IPS DF 6.9 (cell line): ENCODE data around the gene BRINP3.
"Not testable (repeated sequence)": the region's sequence is repeated elsewhere in the genome, so short reads cannot be mapped to it uniquely, and the experiment has no call there.

Experiments used
- DNase-seq: peaks from one replicate; pipeline ENCODE4 v3.0.0-alpha.2; 2013; ENCODE audit warnings: low read depth, low spot score
- H3K27ac ChIP-seq: one replicate; pipeline ENCODE4 v1.5.1; 2013; ENCODE audit warnings: low read length, control low read depth
- H3K27me3 ChIP-seq: 2 replicates; pipeline ENCODE4 v1.6.1; 2013; ENCODE audit warnings: mild to moderate bottlenecking, low read length; ENCODE audit not compliant: control insufficient read depth, insufficient read depth
- H3K36me3 ChIP-seq: 2 replicates; pipeline ENCODE4 v1.6.1; 2013; ENCODE audit warnings: low read length; ENCODE audit not compliant: control insufficient read depth, insufficient read depth
- H3K4me1 ChIP-seq: 2 replicates; pipeline ENCODE4 v1.6.1; 2013; ENCODE audit warnings: low read length; ENCODE audit not compliant: control insufficient read depth, insufficient read depth
- H3K4me3 ChIP-seq: 2 replicates; pipeline ENCODE4 v1.5.1; 2013; ENCODE audit warnings: mild to moderate bottlenecking, low read length
- H3K9me3 ChIP-seq: 2 replicates; pipeline ENCODE4 v1.6.1; 2013; ENCODE audit warnings: low read length, inconsistent platforms; ENCODE audit not compliant: control insufficient read depth, insufficient read depth
- WGBS: extraction: QIAGEN DNeasy Blood & Tissue Kit; methylation state at CpG from one replicate; pipeline ENCODE4 v1.1.7; 2013; ENCODE audit warnings: mixed read lengths, missing lambda C conversion rate; ENCODE audit not compliant: insufficient read length, insufficient coverage; 5-methylcytosine and 5-hydroxymethylcytosine counted together

Gene BRINP3

DNA sequence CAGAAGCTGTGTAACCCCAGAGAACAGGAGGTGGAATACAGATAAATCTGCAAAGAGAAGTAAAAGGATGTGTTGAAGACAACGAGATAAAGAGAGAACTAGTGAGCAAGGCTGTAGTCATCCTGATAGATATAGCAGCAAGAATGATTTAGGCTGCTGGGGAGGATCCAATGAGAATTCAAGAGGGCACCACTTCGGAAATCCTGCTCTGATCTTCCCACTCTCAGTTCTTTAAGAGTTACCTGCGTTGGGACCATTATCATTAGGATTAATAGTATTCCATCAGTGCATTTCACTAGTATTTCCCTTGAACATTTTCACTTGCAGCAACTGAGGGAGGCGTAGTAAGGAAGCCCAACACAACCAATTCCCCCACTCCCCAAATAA is at the start of gene BRINP3:
Gene BRINP3, minus strand, starts transcription at position 103 of the 387 bp plus-strand sequence.
- Histone ChIP-seq H3K27me3 (peaks cover 11% of the 10 kb centered on the region; the same call in 1 of the 2 replicates), H3K4me1 (no peaks in the 10 kb centered on the region; the same call in 1 of the 2 replicates), H3K9me3 (no peaks in the 10 kb centered on the region), H3K36me3 (no peaks in the 10 kb centered on the region), H3K4me3 (peak within 1 kb of the TSS; percentile 80; the same call in 1 of the 2 replicates), H3K27ac (no peak within 1 kb of the TSS)
- no peak for DNase-seq
- no CpG with 5 or more reads among the region's 4 CpGs for WGBS

DNA sequence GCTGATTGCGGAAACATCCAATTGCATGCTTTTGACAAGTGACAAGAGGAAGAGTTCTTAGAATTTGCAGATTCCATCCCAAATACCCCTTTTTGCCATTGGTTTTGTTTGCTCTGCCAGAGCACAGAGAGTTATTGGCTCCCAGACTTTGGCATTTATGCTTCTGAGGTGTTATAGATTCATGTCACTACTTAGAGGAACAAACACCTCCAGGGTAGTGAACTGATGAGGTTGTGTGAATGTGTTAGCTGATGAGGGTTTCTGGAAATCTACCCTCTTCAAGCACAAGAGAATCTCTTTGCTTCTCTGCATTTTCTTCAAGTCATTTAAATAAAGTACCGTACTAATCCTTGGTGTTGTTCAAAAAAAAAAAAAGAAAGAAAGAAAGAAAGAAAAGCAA is 33.9 kb upstream of the BRINP3 start:
- Histone ChIP-seq H3K9me3 (no peaks in the 10 kb centered on the region), H3K27ac (no peak overlapping the region), H3K4me1 (no peaks in the 10 kb centered on the region), H3K27me3 (no peaks in the 10 kb centered on the region), H3K36me3 (no peaks in the 10 kb centered on the region), H3K4me3 (no peak overlapping the region)
- WGBS: no CpG with 5 or more reads among the region's 2 CpGs
- no peak for DNase-seq

DNA sequence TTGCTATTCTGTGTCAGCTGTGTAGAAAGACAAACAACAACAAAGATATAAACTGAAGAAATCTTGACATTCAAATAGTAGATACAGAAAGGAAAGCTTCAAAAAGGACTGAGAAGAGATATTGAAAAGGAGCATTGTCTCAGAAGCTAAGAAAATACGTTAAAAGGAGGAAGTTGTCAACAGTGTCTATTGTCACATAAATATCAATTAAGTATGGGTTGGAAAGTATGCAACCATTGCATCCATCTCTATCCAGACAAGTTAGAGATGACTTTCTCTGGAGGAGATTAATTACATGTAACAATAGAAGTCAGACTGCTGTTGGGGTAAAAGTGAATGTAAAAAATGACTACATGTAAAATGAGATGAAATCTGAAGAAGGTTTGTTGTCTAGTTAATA is 29.7 kb upstream of the BRINP3 start:
- no peak overlapping the region for H3K27ac ChIP-seq
- H3K9me3 ChIP-seq: no peaks in the 10 kb centered on the region
- no peaks in the 10 kb centered on the region for H3K27me3 ChIP-seq
- no peaks in the 10 kb centered on the region for H3K4me1 ChIP-seq
- DNase-seq: no peak
- no peaks in the 10 kb centered on the region for H3K36me3 ChIP-seq
- no CpG with 5 or more reads among the region's 1 CpG for WGBS
- no peak overlapping the region for H3K4me3 ChIP-seq

DNA sequence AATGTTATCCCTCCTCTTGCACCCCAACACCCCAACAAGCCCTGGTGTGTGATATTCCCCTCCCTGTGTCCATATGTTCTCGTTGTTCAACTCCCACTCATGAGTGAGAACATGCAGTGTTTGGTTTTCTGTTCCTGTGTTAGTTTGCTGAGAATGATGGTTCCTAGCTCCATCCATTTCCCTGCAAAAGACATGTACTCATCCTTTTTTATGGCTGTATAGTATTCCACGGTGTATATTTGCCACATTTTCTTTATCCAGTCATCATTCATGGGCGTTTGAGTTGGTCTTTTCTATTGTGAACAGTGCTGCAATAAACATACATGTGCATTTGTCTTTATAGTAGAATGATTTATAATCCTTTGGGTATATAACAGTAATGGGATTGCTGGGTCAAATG is 26.9 kb upstream of the BRINP3 start:
- not testable (repeated sequence) for DNase-seq, H3K27ac ChIP-seq, H3K4me1 ChIP-seq, H3K4me3 ChIP-seq, H3K36me3 ChIP-seq, H3K9me3 ChIP-seq, H3K27me3 ChIP-seq
- no CpG with 5 or more reads among the region's 3 CpGs for WGBS

DNA sequence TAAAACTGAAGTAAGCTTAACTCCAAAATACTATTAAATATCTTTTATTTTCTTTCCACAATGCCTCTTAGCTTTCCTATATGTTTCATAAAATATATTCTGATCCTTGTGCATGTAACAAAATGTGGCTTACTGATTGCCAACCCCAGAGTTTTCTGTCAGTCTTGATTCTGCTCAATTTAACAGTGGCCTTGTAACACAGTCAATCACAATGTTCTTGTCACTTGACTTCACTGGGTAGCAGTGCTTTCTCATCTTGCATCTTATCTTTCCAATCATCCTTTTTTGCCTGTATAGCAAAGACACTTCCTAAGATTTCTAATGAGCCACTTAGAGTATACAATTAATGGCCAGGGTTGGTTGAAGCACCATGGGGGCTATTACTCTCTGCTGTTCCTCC is 19.9 kb upstream of the BRINP3 start:
- Histone ChIP-seq H3K36me3 (no peaks in the 10 kb centered on the region), H3K27ac (no peak overlapping the region), H3K4me3 (no peak overlapping the region), H3K27me3 (no peaks in the 10 kb centered on the region), H3K4me1 (no peaks in the 10 kb centered on the region), H3K9me3 (no peaks in the 10 kb centered on the region)
- no peak for DNase-seq

DNA sequence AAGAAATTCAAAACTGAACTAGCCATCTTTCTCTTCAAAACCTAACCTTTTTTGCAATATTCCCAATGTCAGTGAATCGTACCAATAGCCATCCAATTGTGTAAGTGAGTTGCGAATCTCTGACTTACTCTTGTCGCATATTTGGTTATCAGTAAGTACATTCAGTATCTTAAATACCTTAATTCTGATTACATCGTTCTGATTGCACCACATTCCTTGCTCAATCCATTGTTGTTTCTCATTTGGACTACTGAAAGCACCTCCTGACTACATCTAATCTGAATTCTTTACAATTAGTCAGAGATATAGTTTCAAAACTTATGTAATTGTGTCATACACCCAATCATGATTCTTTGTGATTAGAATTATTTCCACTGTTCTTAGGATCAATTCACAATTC is 16.8 kb upstream of the BRINP3 start:
- H3K4me1 ChIP-seq: no peaks in the 10 kb centered on the region
- no peak overlapping the region for H3K27ac ChIP-seq
- H3K4me3 ChIP-seq: no peak overlapping the region
- H3K36me3 ChIP-seq: no peaks in the 10 kb centered on the region
- WGBS: no CpG with 5 or more reads among the region's 4 CpGs
- no peak for DNase-seq
- no peaks in the 10 kb centered on the region for H3K27me3 ChIP-seq
- H3K9me3 ChIP-seq: no peaks in the 10 kb centered on the region

DNA sequence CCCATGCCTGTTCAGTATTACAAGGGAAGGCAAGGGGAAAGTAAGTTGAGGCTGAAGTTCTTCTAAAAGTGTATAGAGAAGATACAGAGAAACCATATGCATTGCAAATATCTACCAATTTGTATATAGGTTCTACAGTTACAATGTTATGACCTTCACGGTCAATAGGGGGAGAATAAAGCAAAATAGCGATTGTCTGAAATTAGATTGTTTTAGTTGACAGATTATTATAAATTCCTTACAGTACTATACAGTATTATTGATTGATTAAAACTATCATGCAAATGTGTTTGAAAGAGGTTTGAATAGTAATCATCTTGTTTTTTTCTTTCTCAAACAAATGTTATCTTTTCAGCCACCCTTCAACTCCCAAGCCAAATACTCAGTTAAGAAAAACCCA is 13.7 kb upstream of the BRINP3 start:
- no peaks in the 10 kb centered on the region for H3K4me1 ChIP-seq
- no peak overlapping the region for H3K4me3 ChIP-seq
- no peaks in the 10 kb centered on the region for H3K27me3 ChIP-seq
- WGBS: no CpG with 5 or more reads among the region's 2 CpGs
- H3K9me3 ChIP-seq: no peaks in the 10 kb centered on the region
- no peaks in the 10 kb centered on the region for H3K36me3 ChIP-seq
- H3K27ac ChIP-seq: no peak overlapping the region
- no peak for DNase-seq

DNA sequence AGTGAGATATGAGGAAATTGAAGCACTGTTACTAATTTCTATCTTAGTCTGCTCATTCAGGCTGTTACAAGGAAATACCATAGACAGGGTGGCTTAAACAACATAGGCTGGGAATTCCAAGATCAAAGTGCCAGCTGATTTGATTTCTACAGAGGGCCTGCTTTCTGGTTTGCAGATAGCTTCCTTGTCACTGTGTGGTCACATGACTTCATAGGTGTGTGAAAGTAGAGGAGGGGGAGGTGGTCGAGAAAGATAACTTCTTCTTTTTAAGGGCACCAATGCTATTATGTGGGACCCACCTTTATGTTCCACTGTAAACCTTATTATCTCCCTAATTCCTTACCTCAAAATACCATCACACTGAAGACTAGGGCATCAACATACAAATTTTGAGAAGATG is 6.4 kb upstream of the BRINP3 start:
- no peak for DNase-seq

DNA sequence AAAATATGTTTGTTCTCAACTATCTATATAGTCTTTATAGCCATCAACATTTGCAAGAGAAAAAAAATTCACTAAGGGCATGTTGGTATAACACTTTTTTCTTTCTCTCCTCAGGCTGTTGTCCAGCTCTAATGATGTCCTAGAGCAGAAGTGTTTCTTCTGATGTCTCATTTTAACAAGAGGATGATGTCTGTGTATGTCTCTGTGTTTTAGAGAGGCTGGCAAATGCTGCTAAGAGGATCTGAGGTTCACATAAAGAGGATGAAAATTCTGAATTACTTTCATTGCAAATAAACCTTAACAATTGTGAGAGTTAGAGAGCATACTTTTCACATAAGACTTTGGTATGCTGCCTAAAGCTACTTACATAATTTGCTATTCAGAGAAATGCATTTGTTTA is 2.6 kb upstream of the BRINP3 start:
- peaks cover 9% of the 10 kb centered on the region; the same call in 1 of the 2 replicates for H3K27me3 ChIP-seq
- H3K9me3 ChIP-seq: no peaks in the 10 kb centered on the region
- DNase-seq: no peak
- H3K4me3 ChIP-seq: no peak overlapping the region
- no peaks in the 10 kb centered on the region for H3K36me3 ChIP-seq
- H3K27ac ChIP-seq: no peak overlapping the region
- H3K4me1 ChIP-seq: no peaks in the 10 kb centered on the region; the same call in 1 of the 2 replicates

More for the DNA sequence above, 6.4 kb upstream of the BRINP3 start:
- Histone ChIP-seq H3K27ac (no peak overlapping the region), H3K4me1 (no peaks in the 10 kb centered on the region; the same call in 1 of the 2 replicates), H3K4me3 (no peak overlapping the region), H3K27me3 (no peaks in the 10 kb centered on the region), H3K9me3 (no peaks in the 10 kb centered on the region), H3K36me3 (no peaks in the 10 kb centered on the region)
- no CpG with 5 or more reads among the region's 1 CpG for WGBS

DNA sequence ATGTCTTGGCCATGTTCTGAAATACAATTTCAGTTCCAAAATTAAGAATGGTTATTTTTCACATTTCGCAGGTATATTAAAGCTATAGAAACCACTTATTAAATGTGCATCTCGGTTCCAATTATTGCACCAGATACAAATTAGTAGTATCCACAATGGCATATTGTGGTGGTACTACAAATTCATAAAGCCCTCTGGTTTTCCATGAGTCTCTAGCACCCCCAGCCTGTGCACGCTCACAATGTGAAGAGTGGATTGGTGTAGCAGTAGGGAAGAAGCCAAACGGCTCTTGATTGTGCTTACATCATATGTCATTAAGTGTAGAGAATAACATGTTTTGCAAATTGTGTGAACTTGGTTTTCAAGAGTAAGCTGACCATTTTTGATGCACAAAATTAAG is 1.9 kb upstream of the BRINP3 start:
- no peak for DNase-seq
- Histone ChIP-seq H3K27me3 (peaks cover 9% of the 10 kb centered on the region; the same call in 1 of the 2 replicates), H3K27ac (no peak overlapping the region), H3K4me1 (no peaks in the 10 kb centered on the region; the same call in 1 of the 2 replicates), H3K36me3 (no peaks in the 10 kb centered on the region), H3K9me3 (no peaks in the 10 kb centered on the region), H3K4me3 (no peak overlapping the region)
- no CpG with 5 or more reads among the region's 4 CpGs for WGBS

DNA sequence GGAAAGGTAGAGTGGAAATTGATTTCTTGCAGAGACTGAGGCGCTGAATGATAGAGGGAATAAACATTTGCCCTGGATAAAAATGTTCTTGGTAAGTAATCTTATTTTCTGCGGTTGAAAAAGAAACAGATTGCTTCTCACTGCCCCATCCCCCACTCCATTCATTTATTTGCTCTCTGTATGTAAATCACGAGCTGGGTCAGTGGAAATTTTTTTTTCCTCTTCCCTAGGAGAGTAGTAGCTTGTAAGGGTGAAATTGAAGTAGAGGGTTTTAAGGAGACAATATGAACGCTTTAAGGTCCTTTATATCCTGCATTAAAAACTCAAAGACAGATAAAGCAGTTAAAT is 1.4 kb upstream of the BRINP3 start:
- peak overlapping the region; percentile 80; the same call in 1 of the 2 replicates for H3K4me3 ChIP-seq
- no peak for DNase-seq
- no CpG with 5 or more reads among the region's 4 CpGs for WGBS
- H3K9me3 ChIP-seq: no peaks in the 10 kb centered on the region
- no peak overlapping the region for H3K27ac ChIP-seq
- no peaks in the 10 kb centered on the region; the same call in 1 of the 2 replicates for H3K4me1 ChIP-seq
- peaks cover 11% of the 10 kb centered on the region; the same call in 1 of the 2 replicates for H3K27me3 ChIP-seq
- H3K36me3 ChIP-seq: no peaks in the 10 kb centered on the region
